Measurements from ENCODE around the gene FRMD1. TPM values are rescaled to one million over a fixed set of nuclear protein-coding genes. Genes with fewer than 3 reads are reported as not detected.

The FRMD1 gene
- total and polyA plus RNA-seq, 2 donors (not counting 3 experiments of a cell fraction or from before 2014, with no cell fraction given) = not detected

- Histone ChIP-seq H3K27me3 (ENCODE audit: control insufficient read depth in 2 of 2, insufficient read depth in 2 of 2, low read length in 2 of 2) (no peaks in the 10 kb centered on the region), H3K9me3 (replicated peaks; ENCODE audit: control insufficient read depth, insufficient read depth, low read length) (peaks cover 2% of the 10 kb centered on the region), H3K4me2 (ENCODE audit: insufficient read depth, low read length) (peak overlapping the region; percentile 68), H4K20me1 (replicated peaks; ENCODE audit: control insufficient read depth, extremely low read depth, insufficient read depth, low read length) (no peaks in the 10 kb centered on the region), H3K36me3 (ENCODE audit: control insufficient read depth in 2 of 2, extremely low read depth in 1 of 2, insufficient read depth in 2 of 2, low read length in 2 of 2) (no peaks in the 10 kb centered on the region), H3K9ac (replicated peaks; ENCODE audit: extremely low read depth, insufficient read depth, low read length) (peak overlapping the region; percentile 37), H2AFZ (ENCODE audit: low read depth, low read length) (peak overlapping the region; percentile 51), H3K4me1 (ENCODE audit: control insufficient read depth, extremely low read depth, insufficient read depth, low read length) (peaks cover 25% of the 10 kb centered on the region), H3K9me1 (replicated peaks; ENCODE audit: control insufficient read depth, extremely low read depth, insufficient read depth, low read length) (no peaks in the 10 kb centered on the region), H3K27ac (ENCODE audit: insufficient read depth, low read depth, low read length) (peak overlapping the region; percentile 50), H3K79me2 (ENCODE audit: control insufficient read depth, insufficient read depth, low read length) (no peaks in the 10 kb centered on the region), H3K4me3 (replicated peaks in 1 of 3; ENCODE audit: insufficient read depth in 1 of 3, low read depth in 1 of 3, low read length in 3 of 3) (peak overlapping the region in 2 of 3 experiments; percentile 10 to 27)
- dilution Hi-C loops (cut with MboI; ENCODE audit: extremely low pct_ligation_motif_present, low sequenced_read_pairs) = no loop called here
- intact Hi-C loops (cut with micrococcal nuclease) = loop anchor here (1.0 to 10.0 kb wide), 4 partner anchors 28 to 210 kb away; partner anchors contain the start of gene AFDN
- TF ChIP-seq MYC (IDR thresholded peaks at IDR 0.05; ENCODE audit: low read depth, low read length) = peak; percentile 54
- no peak for TF ChIP-seq EZH2 (IDR thresholded peaks at IDR 0.05; ENCODE audit: borderline replicate concordance, low read depth, low read length, severe bottlenecking)
- TF ChIP-seq MAX (IDR thresholded peaks at IDR 0.05; ENCODE audit: insufficient read depth, insufficient read length) = peak; percentile 84
- TF ChIP-seq FOS (IDR thresholded peaks at IDR 0.05; ENCODE audit: borderline replicate concordance, insufficient read depth, low read length) = no peak
- CTCF ChIA-PET = interaction anchor here (0.6 to 0.7 kb wide), 2 partner anchors 60 to 1408 kb away, joined by 3 read pairs; no protein-coding TSS in a partner anchor
- no TSS peak for BruUV-seq (replicated peaks)
- POLR2A ChIA-PET = no interaction called here
- FAIRE-seq = peak; percentile 86
- DNase-seq (ENCODE audit: low read depth, low spot score) = peak; percentile 36
Observed at GRCh38 chr6:168035098-168035660, 43.8 kb downstream of the FRMD1 start.

- TF ChIP-seq MYC (IDR thresholded peaks at IDR 0.05; ENCODE audit: low read depth, low read length) (no peak), JUN (IDR thresholded peaks at IDR 0.05; ENCODE audit: borderline replicate concordance, insufficient read depth, insufficient read length, low read depth) (no peak), MAX (IDR thresholded peaks at IDR 0.05; ENCODE audit: insufficient read depth, insufficient read length) (no peak), EZH2 (IDR thresholded peaks at IDR 0.05; ENCODE audit: borderline replicate concordance, low read depth, low read length, severe bottlenecking) (no peak), POLR2AphosphoS5 (IDR thresholded peaks at IDR 0.05; ENCODE audit: insufficient read depth, low read depth, low read length) (no peak), GATA2 (IDR thresholded peaks at IDR 0.05; ENCODE audit: insufficient read depth, insufficient read length, low read depth, low read length) (no peak), POLR2A (IDR thresholded peaks at IDR 0.05; ENCODE audit: low read depth, low read length) (no peak), CTCF (IDR thresholded peaks at IDR 0.05; ENCODE audit: extremely low read depth in 1 of 2, insufficient read depth in 1 of 2, low read depth in 1 of 2, low read length in 2 of 2) (no peak), FOS (IDR thresholded peaks at IDR 0.05; ENCODE audit: borderline replicate concordance, insufficient read depth, low read length) (no peak)
- H2AFZ ChIP-seq (ENCODE audit: low read depth, low read length) = no peak overlapping the region
- no TSS peak for BruUV-seq (replicated peaks)
- no peaks in the 10 kb centered on the region for H3K27me3 ChIP-seq (ENCODE audit: control insufficient read depth in 2 of 2, insufficient read depth in 2 of 2, low read length in 2 of 2)
- H4K20me1 ChIP-seq (replicated peaks; ENCODE audit: control insufficient read depth, extremely low read depth, insufficient read depth, low read length) = no peaks in the 10 kb centered on the region
- FAIRE-seq = no peak
- H3K9me3 ChIP-seq (replicated peaks; ENCODE audit: control insufficient read depth, insufficient read depth, low read length) = peaks cover 2% of the 10 kb centered on the region
- peaks cover 25% of the 10 kb centered on the region for H3K4me1 ChIP-seq (ENCODE audit: control insufficient read depth, extremely low read depth, insufficient read depth, low read length)
- ChIA-PET POLR2A (no interaction called here), CTCF (no interaction called here)
- DNase-seq (ENCODE audit: low read depth, low spot score) = no peak
- intact Hi-C loops (cut with micrococcal nuclease) = loop anchor here (10.0 kb wide), 1 partner anchor 210 kb away; the partner anchor contains the start of gene AFDN
- dilution Hi-C loops (cut with MboI; ENCODE audit: extremely low pct_ligation_motif_present, low sequenced_read_pairs) = no loop called here
- peak overlapping the region; percentile 50 for H3K27ac ChIP-seq (ENCODE audit: insufficient read depth, low read depth, low read length)
- H3K4me2 ChIP-seq (ENCODE audit: insufficient read depth, low read length) = no peak overlapping the region
- no peaks in the 10 kb centered on the region for H3K36me3 ChIP-seq (ENCODE audit: control insufficient read depth in 2 of 2, extremely low read depth in 1 of 2, insufficient read depth in 2 of 2, low read length in 2 of 2)
- no peak overlapping the region for H3K4me3 ChIP-seq (replicated peaks in 1 of 3; ENCODE audit: insufficient read depth in 1 of 3, low read depth in 1 of 3, low read length in 3 of 3)
- H3K9me1 ChIP-seq (replicated peaks; ENCODE audit: control insufficient read depth, extremely low read depth, insufficient read depth, low read length) = no peaks in the 10 kb centered on the region
- no peak overlapping the region for H3K9ac ChIP-seq (replicated peaks; ENCODE audit: extremely low read depth, insufficient read depth, low read length)
- H3K79me2 ChIP-seq (ENCODE audit: control insufficient read depth, insufficient read depth, low read length) = no peaks in the 10 kb centered on the region
Observed at GRCh38 chr6:168034537-168034936, 44.5 kb downstream of the FRMD1 start.
